ENCODE measurements around the gene ZNF367.

Gene ZNF367

GRCh38 chr9:96459268-96460007 is 41.3 kb upstream of the ZNF367 start:
- no peak for DNase-seq (ENCODE audit: low read depth)
- no peak overlapping the region for H3K4me3 ChIP-seq (ENCODE audit: low read length)
- no peak for TF ChIP-seq CTCF (conservative IDR thresholded peaks at IDR 0.05; ENCODE audit: low read depth, low read length)

- no peak for TF ChIP-seq CTCF (conservative IDR thresholded peaks at IDR 0.05; ENCODE audit: low read depth, low read length)
- DNase-seq (ENCODE audit: low read depth): no peak
- H3K4me3 ChIP-seq (ENCODE audit: low read length): no peak overlapping the region
Measured at GRCh38 chr9:96458226-96458625, 40.1 kb upstream of the ZNF367 start.

GRCh38 chr9:96457266-96457665 is 39.1 kb upstream of the ZNF367 start:
- TF ChIP-seq CTCF (conservative IDR thresholded peaks at IDR 0.05; ENCODE audit: low read depth, low read length): no peak
- no peak for DNase-seq (ENCODE audit: low read depth)
- H3K4me3 ChIP-seq (ENCODE audit: low read length): no peak overlapping the region

- peak; percentile 68 for TF ChIP-seq CTCF (conservative IDR thresholded peaks at IDR 0.05; ENCODE audit: low read depth, low read length)
- peak; percentile 48 for DNase-seq (ENCODE audit: low read depth)
- H3K4me3 ChIP-seq (ENCODE audit: low read length): no peak overlapping the region
Measured at GRCh38 chr9:96453625-96454024, 35.5 kb upstream of the ZNF367 start.

GRCh38 chr9:96450613-96451528 is 32.7 kb upstream of the ZNF367 start:
- H3K4me3 ChIP-seq (ENCODE audit: low read length): peak overlapping the region; percentile 90
- TF ChIP-seq CTCF (conservative IDR thresholded peaks at IDR 0.05; ENCODE audit: low read depth, low read length): no peak
- DNase-seq (ENCODE audit: low read depth): peak; percentile 34

- peak within 1 kb of the TSS; percentile 90 for H3K4me3 ChIP-seq (ENCODE audit: low read length)
- TF ChIP-seq CTCF (conservative IDR thresholded peaks at IDR 0.05; ENCODE audit: low read depth, low read length): no peak
- DNase-seq (ENCODE audit: low read depth): peak; percentile 78
Measured at GRCh38 chr9:96449845-96450612, 31.9 kb upstream of the ZNF367 start, which contains the start of gene HABP4. TSS of gene HABP4 (plus strand) at chr9:96450169. CDS start at chr9:96450280, 111 bp downstream.

All from retinal pigment epithelial cell (primary cell).